NCI-H345 treated with DMSO at 0.1 percent for 48 hours (cell line): Measurements from ENCODE around the gene IRF6.

Experiments used
- DNase-seq: peaks from one replicate; lab custom pipeline; 2025; ENCODE audit not compliant: unreplicated experiment; lab: John Stamatoyannopoulos, UW

IRF6 gene

GRCh38 chr1:209805875-209806760 lies at the start of gene IRF6:
TSS of gene IRF6 (minus strand) at chr1:209806142. CDS start at chr1:209801413, 4,729 bp downstream.
- DNase-seq = peak; percentile 71

DNA sequence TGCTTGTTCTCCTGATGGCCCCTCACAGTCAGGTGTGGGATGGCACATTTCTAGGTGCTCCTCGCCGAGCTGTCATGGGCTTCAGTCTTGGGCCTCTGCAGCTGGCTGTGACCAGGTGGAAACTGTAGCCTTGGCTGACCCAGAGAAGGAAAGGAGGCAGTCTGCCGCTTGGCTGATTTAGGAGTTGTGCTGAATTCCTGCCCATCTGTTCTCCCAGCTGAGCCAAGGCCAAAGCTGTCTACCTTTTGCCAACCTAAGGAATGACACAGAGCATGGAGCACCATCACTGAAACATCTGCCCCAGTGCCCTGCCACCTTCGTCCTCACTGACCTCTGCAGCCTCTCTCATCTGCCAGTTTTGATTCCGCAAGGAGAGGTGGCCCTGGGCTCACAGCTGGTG lies 49.7 kb upstream of the IRF6 start:
- DNase-seq = no peak

DNA sequence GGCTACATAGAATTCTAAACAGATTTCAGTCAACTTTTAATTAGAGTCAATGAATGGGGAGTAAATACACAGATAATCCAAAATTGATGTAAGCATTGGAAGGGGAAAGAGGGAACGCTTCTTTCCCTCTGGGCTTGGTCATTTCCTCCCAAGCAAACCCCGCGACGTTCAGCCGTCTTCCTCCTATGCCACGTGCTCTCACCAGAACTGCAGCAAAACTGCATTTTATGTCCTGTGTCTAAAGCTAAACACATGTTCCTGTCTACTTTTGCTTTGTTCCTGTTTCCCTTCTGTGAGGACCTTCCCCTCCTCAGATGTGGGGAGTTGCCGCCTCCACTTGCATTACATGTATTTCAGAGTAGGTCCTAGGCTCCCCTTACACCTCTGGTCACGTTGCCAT lies 49.1 kb upstream of the IRF6 start:
- DNase-seq = no peak

DNA sequence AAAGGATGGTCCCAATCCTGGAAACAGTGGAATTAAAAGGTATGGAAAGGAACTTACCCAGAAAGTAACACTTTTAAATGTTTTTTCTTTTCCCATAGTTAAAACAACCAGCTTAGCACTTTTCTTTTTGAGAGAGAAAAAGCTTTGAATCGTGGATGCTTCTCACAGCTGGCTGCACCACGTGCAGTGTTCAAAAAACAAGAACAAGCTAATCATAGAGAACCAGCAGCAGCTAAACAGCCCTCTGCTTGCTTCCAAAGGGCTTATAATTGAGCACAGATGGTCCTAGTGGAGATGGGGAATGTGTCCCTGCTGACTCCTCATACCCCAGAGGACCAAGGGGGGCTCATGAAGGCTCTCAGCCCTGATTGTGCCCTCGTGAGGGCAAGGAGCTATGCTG lies 48.3 kb upstream of the IRF6 start:
- no peak for DNase-seq

GRCh38 chr1:209853676-209854075 lies 47.7 kb upstream of the IRF6 start:
- no peak for DNase-seq

DNA sequence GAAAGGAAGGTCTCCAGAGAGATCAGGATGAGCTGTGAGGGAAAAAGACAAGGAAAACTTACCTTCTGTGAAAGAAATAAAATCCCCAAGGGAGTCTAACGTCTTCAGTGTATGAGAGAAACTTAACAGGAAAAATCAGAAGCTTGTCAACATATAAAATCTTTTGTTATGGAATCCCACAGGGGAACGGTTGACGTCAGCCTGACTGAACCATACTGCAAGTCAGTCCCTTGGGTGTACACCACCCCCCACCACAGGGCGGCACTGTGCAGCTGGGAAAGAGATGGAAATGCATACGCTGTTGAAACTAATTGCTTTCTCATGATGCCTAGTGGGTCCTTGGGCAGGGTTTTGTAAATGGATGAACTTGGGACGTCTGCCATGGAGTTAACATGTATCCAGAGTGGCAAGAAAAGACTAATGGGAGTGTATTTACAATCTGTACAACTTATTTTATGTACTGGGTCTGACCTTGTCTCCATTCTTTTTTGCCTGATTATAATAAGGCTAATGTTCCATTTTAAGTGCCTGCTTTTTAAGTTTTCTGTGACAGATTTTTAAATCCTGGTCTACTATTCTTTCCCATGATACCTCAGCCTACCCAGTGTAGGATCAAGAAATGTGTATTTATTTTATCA lies 44.5 kb upstream of the IRF6 start:
- DNase-seq = no peak

- DNase-seq = no peak
Observed at GRCh38 chr1:209849388-209849787, 43.4 kb upstream of the IRF6 start.

DNA sequence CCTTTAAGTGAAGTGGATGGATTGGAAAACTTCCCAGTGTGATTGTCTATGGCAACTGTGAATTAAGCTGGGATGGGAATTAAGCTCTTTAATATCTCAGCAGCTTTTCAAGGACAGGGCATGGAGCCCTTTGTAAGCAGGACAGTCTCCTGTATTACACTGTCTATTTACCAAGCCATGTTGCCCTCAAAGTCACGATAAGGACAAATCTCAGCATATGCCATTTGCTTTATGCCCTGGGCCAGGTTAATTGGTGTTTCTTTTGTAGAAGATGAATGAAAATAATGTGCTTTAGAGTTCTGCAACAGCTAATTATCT lies 39.4 kb upstream of the IRF6 start:
- DNase-seq = peak; percentile 85

DNA sequence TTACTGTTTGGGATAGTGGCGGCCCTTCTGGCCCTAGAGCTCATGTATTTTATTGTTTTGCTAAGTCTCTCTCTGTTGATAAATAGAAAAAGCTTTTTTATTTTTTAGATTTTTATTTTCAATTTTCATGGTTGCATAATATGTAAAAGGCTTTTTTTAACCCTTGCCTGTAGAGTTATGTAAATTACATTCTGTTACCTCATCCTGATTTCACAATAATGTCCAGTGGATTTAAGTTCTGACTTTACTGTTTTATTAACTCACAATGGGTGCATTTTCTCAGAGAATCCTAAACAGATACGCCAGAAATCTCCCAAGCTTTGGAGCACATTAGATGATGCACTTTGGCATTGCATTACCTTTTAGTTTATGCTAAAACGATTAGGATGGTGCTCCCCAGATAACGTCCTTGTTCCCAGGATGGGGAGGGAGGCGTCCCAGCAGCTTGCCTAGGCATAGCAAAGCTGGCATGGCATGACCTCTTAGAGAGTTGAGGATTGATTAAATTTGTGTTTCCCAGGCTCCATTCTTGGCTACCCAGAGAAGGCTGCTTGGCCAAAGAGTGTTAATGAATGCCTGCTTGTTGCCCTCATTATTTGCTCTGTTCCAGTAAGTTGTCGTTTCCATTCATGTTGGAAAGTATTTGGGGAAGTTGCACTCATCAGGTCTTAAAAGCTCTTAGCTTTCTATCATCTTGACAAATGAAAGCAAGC lies 38.9 kb upstream of the IRF6 start:
- no peak for DNase-seq

DNA sequence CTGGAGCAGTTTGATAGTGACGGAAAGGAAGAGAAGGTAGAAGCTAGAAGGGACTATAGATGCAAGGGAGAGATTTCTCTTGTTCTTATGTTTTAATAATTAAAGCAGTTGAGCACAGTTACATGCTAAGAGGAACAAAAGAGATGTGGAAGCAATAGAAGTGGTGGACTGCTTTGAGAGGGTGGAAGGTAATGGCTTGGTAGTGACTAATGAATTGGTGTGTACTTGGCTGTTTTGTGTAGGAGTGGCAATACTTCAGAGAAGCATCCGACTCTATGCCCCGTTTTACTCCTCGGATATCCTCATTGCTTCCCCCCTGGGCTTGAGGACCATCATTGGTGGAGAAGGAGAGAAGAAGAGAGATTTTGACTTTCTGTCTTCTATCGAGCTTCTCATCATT lies 34.7 kb upstream of the IRF6 start:
- no peak for DNase-seq

- no peak for DNase-seq
Observed at GRCh38 chr1:209839875-209840546, 34.1 kb upstream of the IRF6 start.

DNA sequence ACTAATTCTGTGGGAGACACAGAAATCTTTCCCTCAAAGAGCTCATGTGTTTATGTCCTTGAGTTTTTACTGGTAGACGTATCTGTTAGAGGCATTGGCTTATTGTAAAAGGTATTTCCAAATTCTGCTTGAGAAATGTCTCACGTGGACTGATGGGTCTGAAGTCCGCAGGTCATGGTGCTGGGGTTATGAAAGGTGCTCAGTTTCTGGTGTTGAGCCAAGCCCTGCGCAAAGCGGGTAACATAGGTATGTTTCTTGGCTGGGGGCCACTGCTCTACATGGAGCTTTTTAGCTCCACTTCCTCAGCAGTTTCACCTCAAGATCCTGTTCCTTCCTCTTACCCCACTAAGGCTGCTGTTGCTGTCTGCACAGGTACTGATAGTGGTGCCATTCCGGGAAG lies 32.6 kb upstream of the IRF6 start:
- no peak for DNase-seq

DNA sequence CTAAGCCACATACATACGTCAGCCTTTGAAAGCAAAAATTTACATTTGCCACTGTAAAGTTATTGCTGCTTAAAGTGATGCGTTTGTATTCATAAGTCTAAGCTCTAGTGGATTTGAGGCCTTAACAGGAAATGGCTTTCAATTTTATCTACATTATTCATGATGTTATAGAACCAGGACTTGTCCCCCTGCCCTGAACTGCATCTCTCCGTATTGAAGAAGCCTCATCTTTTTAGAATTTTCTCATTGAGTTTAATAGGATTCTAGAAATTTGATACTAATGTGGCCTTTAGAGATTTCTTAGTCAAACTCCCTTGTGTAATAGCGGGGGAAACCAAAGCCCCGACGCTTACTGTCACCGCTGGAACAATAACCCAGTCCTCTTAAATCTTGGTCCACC lies 31.7 kb upstream of the IRF6 start:
- DNase-seq = no peak

DNA sequence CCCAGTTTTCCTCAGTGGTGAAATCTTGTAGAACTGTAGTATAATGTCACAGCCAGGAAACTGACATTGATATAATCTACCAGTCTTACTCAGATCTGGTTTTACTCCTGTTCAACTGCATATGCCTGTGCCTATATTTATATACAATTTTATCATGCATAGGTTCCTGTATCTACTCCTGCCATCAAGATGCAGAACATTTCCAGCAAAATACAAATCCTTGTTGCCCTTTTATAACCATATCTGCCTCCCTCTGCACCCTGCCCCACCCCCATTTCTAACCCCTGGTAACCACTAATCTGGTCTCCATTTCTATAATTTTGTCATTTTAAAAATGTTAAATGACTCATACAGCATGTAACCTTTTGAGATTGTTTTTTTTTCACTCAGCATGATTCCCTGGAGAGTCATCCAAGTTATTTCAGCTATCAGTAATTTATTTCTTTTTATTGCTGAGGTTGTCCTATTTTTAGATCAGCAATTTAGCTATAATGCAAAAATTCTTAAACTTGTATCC lies 29.9 kb upstream of the IRF6 start:
- no peak for DNase-seq

DNA sequence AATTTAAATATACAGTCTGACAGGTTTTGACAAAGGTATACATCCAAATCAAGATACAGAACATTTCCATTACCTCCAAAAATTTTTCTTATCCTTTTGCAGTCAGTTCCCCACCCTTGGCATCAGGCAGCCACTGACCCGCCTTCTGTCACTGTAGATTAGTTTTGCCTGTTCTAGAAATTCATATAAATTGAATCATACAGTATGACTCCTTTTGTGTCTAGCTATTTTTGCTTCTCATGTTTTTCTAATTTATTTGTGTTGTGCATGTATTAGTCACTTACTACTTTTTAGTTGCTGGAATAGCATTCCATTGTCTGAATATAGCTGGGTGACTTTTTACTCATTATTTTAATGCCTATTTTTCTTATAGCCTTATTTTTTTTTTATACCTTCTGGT lies 25.7 kb upstream of the IRF6 start:
- DNase-seq = no peak

GRCh38 chr1:209830722-209831121 lies 24.8 kb upstream of the IRF6 start:
- DNase-seq = no peak

GRCh38 chr1:209829716-209830115 lies 23.8 kb upstream of the IRF6 start:
- no peak for DNase-seq

DNA sequence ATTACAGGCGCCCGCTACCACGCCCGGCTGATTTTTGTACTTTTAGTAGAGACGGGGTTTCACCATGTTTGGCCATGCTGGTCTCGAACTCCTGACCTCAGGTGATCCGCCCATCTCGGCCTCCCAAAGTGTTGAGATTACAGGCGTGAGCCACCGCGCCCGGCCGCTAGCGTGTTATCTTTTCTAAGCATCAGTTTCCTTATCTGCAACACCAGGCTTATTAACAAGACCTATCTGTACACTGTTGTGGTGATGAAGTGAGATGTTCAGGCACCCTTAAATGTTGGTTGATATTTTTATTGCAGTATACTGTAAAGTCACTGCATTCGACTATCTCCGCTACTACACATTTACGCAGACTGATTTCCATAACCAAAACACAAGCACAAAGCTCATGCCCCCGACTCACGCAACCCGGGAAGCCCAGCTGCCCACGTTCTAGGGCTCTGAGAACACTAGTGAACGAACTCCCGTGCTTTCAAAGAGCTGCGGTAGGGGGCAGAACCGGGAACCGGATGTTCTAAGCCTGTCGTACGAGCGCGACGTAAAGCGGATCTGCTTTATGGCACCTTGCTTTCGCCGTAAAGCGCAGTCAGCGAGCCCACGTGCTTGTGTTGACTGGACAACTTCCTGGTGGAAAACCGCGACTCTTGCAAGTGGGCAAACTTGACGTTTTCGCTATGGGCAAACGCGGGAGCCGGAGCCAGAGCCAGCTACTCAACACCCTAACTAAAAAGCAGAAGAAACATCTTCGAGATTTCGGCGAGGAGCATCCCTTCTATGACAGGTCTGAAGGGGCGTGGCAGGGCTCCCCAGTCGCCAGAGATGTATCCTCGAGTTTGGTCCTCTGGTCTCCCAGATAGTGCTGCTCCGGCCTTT lies 21.7 kb upstream of the IRF6 start, which contains the start of gene UTP25:
TSS of gene UTP25 (plus strand) at position 589 of the 879 bp plus-strand sequence. CDS start at position 681, 92 bp downstream.
- peak; percentile 90 for DNase-seq

GRCh38 chr1:209825591-209826434 lies 19.9 kb upstream of the IRF6 start:
- no peak for DNase-seq
